HepG2 (cell line): Measurements from ENCODE around the gene ABHD17B. TPM values are rescaled to one million over a fixed set of nuclear protein-coding genes. Genes with fewer than 3 reads are reported as not detected.

Experiments
- ASH2L ChIP-seq: fragments of 300-600, 200-600 bp; sonication (generic); IDR thresholded peaks from 2 replicates; pipeline ENCODE4 v1.7.0; 2017; ENCODE audit warnings: low read depth, mild to moderate bottlenecking, moderate library complexity, mixed read lengths, low read length; ENCODE audit not compliant: insufficient read length
- BCL6 ChIP-seq: IDR thresholded peaks from 2 replicates; pipeline ENCODE4 v1.6.1; 2016; ENCODE audit warnings: missing genetic modification reagents, missing compliant biosample characterization
- CEBPB ChIP-seq: IDR thresholded peaks from 2 replicates; pipeline ENCODE4 v1.6.1; 2011; ENCODE audit warnings: low read depth, low read length, improper control_type of control experiment, borderline replicate concordance
- DMAP1 ChIP-seq: IDR thresholded peaks from 2 replicates; pipeline ENCODE4 v1.6.1; 2016
- FOSL1 ChIP-seq: sonication (generic); formaldehyde crosslinking; IDR thresholded peaks from 2 replicates; pipeline ENCODE4 v1.9.0; 2021; ENCODE audit warnings: missing genetic modification reagents, borderline replicate concordance
- FOXK2 ChIP-seq: fragments of 450-650 bp; IDR thresholded peaks from 2 replicates; pipeline ENCODE4 v1.6.1; 2016
- KDM2A ChIP-seq: sonication (generic); formaldehyde crosslinking; IDR thresholded peaks from 2 replicates; pipeline ENCODE4 v1.4.0; 2020; ENCODE audit warnings: low read depth, missing genetic modification reagents, borderline replicate concordance
- MEF2D ChIP-seq: sonication (generic); formaldehyde crosslinking; IDR thresholded peaks from 2 replicates; pipeline ENCODE4 v1.5.1; 2020; ENCODE audit warnings: mild to moderate bottlenecking, missing genetic modification reagents
- NFIB ChIP-seq: sonication (generic); formaldehyde crosslinking; IDR thresholded peaks from 2 replicates; pipeline ENCODE4 v1.9.0; 2021; ENCODE audit warnings: missing genetic modification reagents, mild to moderate bottlenecking, borderline replicate concordance
- NR2F1 ChIP-seq, 2 experiments: fragments of 450-650 bp in 1 of 2; formaldehyde crosslinking in 1 of 2; IDR thresholded peaks; 2 replicates each; pipeline versions ENCODE4 v1.5.0 to v1.6.1; 2016 to 2020; ENCODE audit warnings: mild to moderate bottlenecking in 1 of 2, missing compliant biosample characterization in 1 of 2, missing genetic modification reagents in 1 of 2, moderate library complexity in 1 of 2
- PAWR ChIP-seq: sonication (generic); formaldehyde crosslinking; IDR thresholded peaks from 2 replicates; pipeline ENCODE4 v1.4.0; 2020; ENCODE audit warnings: missing genetic modification reagents, mild to moderate bottlenecking, borderline replicate concordance
- REL ChIP-seq: sonication (generic); formaldehyde crosslinking; conservative IDR thresholded peaks from 2 replicates; pipeline ENCODE4 v1.8.0; 2022; ENCODE audit warnings: mild to moderate bottlenecking, missing genetic modification reagents, moderate library complexity
- RXRA ChIP-seq: sonication (generic); formaldehyde crosslinking; IDR thresholded peaks from 2 replicates; pipeline ENCODE4 v1.5.1; 2020; ENCODE audit warnings: missing genetic modification reagents
- SRY ChIP-seq: sonication (generic); formaldehyde crosslinking; IDR thresholded peaks from 2 replicates; pipeline ENCODE4 v1.8.0; 2022; ENCODE audit warnings: mild to moderate bottlenecking, missing genetic modification reagents
- TEF ChIP-seq: sonication (generic); formaldehyde crosslinking; IDR thresholded peaks from 2 replicates; pipeline ENCODE4 v1.5.0; 2020; ENCODE audit warnings: missing genetic modification reagents
- TIGD3 ChIP-seq: sonication (generic); formaldehyde crosslinking; IDR thresholded peaks from 2 replicates; pipeline ENCODE4 v1.5.1; 2020; ENCODE audit warnings: mild to moderate bottlenecking, missing genetic modification reagents, borderline replicate concordance
- ZKSCAN8 ChIP-seq: IDR thresholded peaks from 2 replicates; pipeline ENCODE4 v1.6.1; 2016; ENCODE audit warnings: borderline replicate concordance, missing genetic modification reagents, missing compliant biosample characterization
- ZNF556 ChIP-seq: sonication (generic); formaldehyde crosslinking; IDR thresholded peaks from 2 replicates; pipeline ENCODE4 v1.4.0; 2020; ENCODE audit warnings: mild to moderate bottlenecking, missing genetic modification reagents, borderline replicate concordance
- ZNF557 ChIP-seq: sonication (generic); formaldehyde crosslinking; IDR thresholded peaks from 2 replicates; pipeline ENCODE4 v1.4.0; 2020; ENCODE audit warnings: missing genetic modification reagents
- ZNF670 ChIP-seq: sonication (generic); formaldehyde crosslinking; IDR thresholded peaks from 2 replicates; pipeline ENCODE4 v1.8.0; 2022; ENCODE audit warnings: mild to moderate bottlenecking, missing genetic modification reagents, borderline replicate concordance
- ZNF687 ChIP-seq: sonication (generic); formaldehyde crosslinking; IDR thresholded peaks from 2 replicates; pipeline ENCODE4 v1.5.1; 2020; ENCODE audit warnings: mild to moderate bottlenecking, missing genetic modification reagents, moderate library complexity
- ZNF740 ChIP-seq: sonication (generic); formaldehyde crosslinking; IDR thresholded peaks from 2 replicates; pipeline ENCODE4 v1.4.0; 2020; ENCODE audit warnings: missing genetic modification reagents
- ZSCAN31 ChIP-seq: sonication (generic); formaldehyde crosslinking; IDR thresholded peaks from 2 replicates; pipeline ENCODE4 v1.5.0; 2020; ENCODE audit warnings: low read depth, mild to moderate bottlenecking, missing genetic modification reagents
- polyA plus RNA-seq, 8 experiments: library from polyadenylated mRNA; depleted of rRNA in 3 of 8; stranded (reverse) in 7 of 8; unstranded in 1 of 8; fragments of >200 nt; fragmentation: Illumina TruSeq in 4 of 8; extraction: Trizol in 4 of 8; gene quantifications; 2 replicates each; pipeline versions ENCODE4 v1.2.1 to v1.2.3, GENCODE V29; 2011 to 2016; ENCODE audit warnings: low read depth in 4 of 8, missing spikeins in 1 of 8, mixed read lengths in 1 of 8; ENCODE audit not compliant: insufficient read depth in 1 of 8
- total RNA-seq, 5 experiments: library from RNA; depleted of rRNA; stranded (reverse); fragments of >200 nt; fragmentation: Illumina TruSeq; extraction: Trizol; gene quantifications; 2 replicates each; pipeline ENCODE4 v1.2.3, GENCODE V29; 2016; ENCODE audit warnings: low read depth in 1 of 5

The ABHD17B gene
- total and polyA plus RNA-seq, 2 of the 13 experiments (the other 11 are each of a cell fraction or from before 2014, with no cell fraction given): 11.3 to 22.0 TPM

GRCh38 chr9:71911061-71911907 is at the start of gene ABHD17B, which contains the start of gene C9orf85 (continued):
- peak; percentile 99 for TF ChIP-seq ZNF687 (CRISPR knock-in tag)
- no peak for TF ChIP-seq SRY (CRISPR knock-in tag)
- no peak; the same call in 1 of the 2 replicates for TF ChIP-seq FOSL1
- TF ChIP-seq ASH2L: peak; percentile 84
- TF ChIP-seq ZKSCAN8 (CRISPR knock-in tag): peak; percentile 48
- no peak; the same call in 1 of the 2 replicates for TF ChIP-seq ZNF557 (CRISPR knock-in tag)
- peak; percentile 64 to 77 for TF ChIP-seq NR2F1 (CRISPR knock-in tag; IDR thresholded peaks at IDR 0.05)
- TF ChIP-seq FOXK2: no peak
- peak; percentile 85 for TF ChIP-seq ZNF740 (CRISPR knock-in tag)
- TF ChIP-seq ZNF556 (CRISPR knock-in tag): no peak
- TF ChIP-seq RXRA (CRISPR knock-in tag): peak; percentile 68; the same call in 1 of the 2 replicates
- peak; percentile 84 for TF ChIP-seq DMAP1 (CRISPR knock-in tag)
- 0 out of 2 replicates have a peak, but pooled peaks have one; percentile 33 for TF ChIP-seq ZNF670 (CRISPR knock-in tag)
- no peak for TF ChIP-seq CEBPB
- no peak; the same call in 1 of the 2 replicates for TF ChIP-seq ZSCAN31 (CRISPR knock-in tag)
- no peak for TF ChIP-seq NFIB (CRISPR knock-in tag)
- no peak for TF ChIP-seq TEF
- TF ChIP-seq PAWR (CRISPR knock-in tag): no peak; the same call in 1 of the 2 replicates
- no peak; the same call in 1 of the 2 replicates for TF ChIP-seq TIGD3 (CRISPR knock-in tag)
- TF ChIP-seq MEF2D (CRISPR knock-in tag): 0 out of 2 replicates have a peak, but pooled peaks have one; percentile 29
- TF ChIP-seq KDM2A (CRISPR knock-in tag): peak; percentile 73
- TF ChIP-seq BCL6 (CRISPR knock-in tag): peak; percentile 59; the same call in 1 of the 2 replicates
- 0 out of 2 replicates have a peak, but pooled peaks have one; percentile 25 for TF ChIP-seq REL (CRISPR knock-in tag)
